HL-60 (cell line): ENCODE data around the gene PPEF1.
A peak's percentile ranks its signal among the peaks of the same experiment; 100 is the strongest.
"Not testable (repeated sequence)": the region's sequence is repeated elsewhere in the genome, so short reads cannot be mapped to it uniquely, and the experiment has no call there.

Experiments used
- DNase-seq, 2 experiments: peaks; one replicate each; pipeline ENCODE4 v3.0.0-alpha.2; 2010 to 2020; ENCODE audit warnings: low read depth in 1 of 2, low spot score in 1 of 2
- H3K27ac ChIP-seq: fragments of 250-450 bp; sonication (Bioruptor Pico); replicated peaks from 2 replicates; pipeline ENCODE4 v1.5.1; 2020; ENCODE audit warnings: mild to moderate bottlenecking, moderate library complexity
- H3K27me3 ChIP-seq: fragments of 250-450 bp; sonication (Bioruptor Pico); 2 replicates; pipeline ENCODE4 v1.5.1; 2021; ENCODE audit warnings: mild to moderate bottlenecking, moderate library complexity; ENCODE audit not compliant: insufficient read depth, poor library complexity, severe bottlenecking
- H3K4me3 ChIP-seq: replicated peaks from 2 replicates; pipeline ENCODE4 v1.5.1; 2011; ENCODE audit warnings: mild to moderate bottlenecking, control low read depth, low read length; ENCODE audit not compliant: insufficient read depth
- CTCF ChIP-seq: IDR thresholded peaks from one replicate; pipeline ENCODE4 v1.5.1; 2011; ENCODE audit warnings: low read length, control low read depth, inconsistent platforms; ENCODE audit not compliant: insufficient read depth
- GABPA ChIP-seq: IDR thresholded peaks from 2 replicates; pipeline ENCODE4 v1.6.1; 2012; ENCODE audit warnings: low read depth
- POLR2AphosphoS5 ChIP-seq: IDR thresholded peaks from 2 replicates; pipeline ENCODE4 v1.6.1; 2012; ENCODE audit warnings: low read depth
- REST ChIP-seq: IDR thresholded peaks from 2 replicates; pipeline ENCODE4 v1.6.1; 2012; ENCODE audit warnings: low read depth; ENCODE audit not compliant: insufficient replicate concordance
- SPI1 ChIP-seq: IDR thresholded peaks from 2 replicates; pipeline ENCODE4 v1.6.1; 2012; ENCODE audit warnings: low read depth, mild to moderate bottlenecking, borderline replicate concordance

Gene PPEF1

GRCh38 chrX:18722500-18723071 is 15.1 kb downstream of the PPEF1 start:
- Histone ChIP-seq H3K27me3 (no peaks in the 10 kb centered on the region), H3K4me3 (no peak overlapping the region), H3K27ac (no peak overlapping the region)
- no peak for DNase-seq
- TF ChIP-seq SPI1 (no peak), POLR2AphosphoS5 (no peak), GABPA (no peak), CTCF (no peak), REST (no peak)

- Histone ChIP-seq H3K4me3 (no peak overlapping the region), H3K27me3 (no peaks in the 10 kb centered on the region), H3K27ac (no peak overlapping the region)
- peak in 1 of 2 experiments; percentile 5 for DNase-seq
- TF ChIP-seq SPI1 (peak; percentile 1; the same call in 1 of the 2 replicates), CTCF (no peak), POLR2AphosphoS5 (no peak)
Measured at GRCh38 chrX:18725310-18725943, 18.0 kb downstream of the PPEF1 start.

GRCh38 chrX:18733287-18733686 is 25.8 kb downstream of the PPEF1 start:
- no peak for TF ChIP-seq GABPA
- no peak for TF ChIP-seq SPI1
- no peak for TF ChIP-seq REST
- no peak for TF ChIP-seq POLR2AphosphoS5
- TF ChIP-seq CTCF = no peak
- H3K4me3 ChIP-seq = no peak overlapping the region
- DNase-seq = no peak
- no peaks in the 10 kb centered on the region for H3K27me3 ChIP-seq
- no peak overlapping the region for H3K27ac ChIP-seq

GRCh38 chrX:18739609-18740008 is 32.2 kb downstream of the PPEF1 start:
- H3K27ac ChIP-seq, DNase-seq, H3K4me3 ChIP-seq, H3K27me3 ChIP-seq: not testable (repeated sequence)
